ENCODE measurements around the gene PLEKHA1. TPM values are rescaled to one million over a fixed set of nuclear protein-coding genes. Genes with fewer than 3 reads are reported as not detected.

PLEKHA1 gene
- polyA plus RNA-seq, 4 donors, result 15.4 to 64.7 (median 23.7) TPM

DNA sequence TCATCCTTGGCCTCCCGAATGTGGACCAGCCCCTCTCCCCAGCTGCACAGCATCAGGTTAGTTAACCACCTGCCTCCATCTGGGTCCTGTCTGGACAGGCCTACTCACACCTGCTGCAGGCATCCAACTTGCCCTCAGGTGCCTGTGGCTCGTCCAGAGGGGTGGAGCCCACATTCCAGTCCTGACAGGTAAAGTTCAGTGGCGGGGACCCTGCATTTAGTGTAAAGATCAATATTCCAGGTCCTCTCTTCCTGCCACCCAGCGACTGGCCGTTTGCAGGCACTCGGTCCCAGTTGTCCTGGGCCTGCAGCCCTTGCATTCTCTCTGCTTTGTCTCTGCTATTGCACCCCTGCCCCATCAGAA lies 101.8 kb downstream of the PLEKHA1 start:
- H3K27ac ChIP-seq (ENCODE audit: low read depth in 1 of 3, low read length in 2 of 3), result peak overlapping the region in 1 of 3 donors; percentile 18
- H3K4me1 ChIP-seq (ENCODE audit: control insufficient read depth in 3 of 3, insufficient read depth in 2 of 3, low read depth in 1 of 3, low read length in 2 of 3), result peaks cover 0 to 23% (median 3%) of the 10 kb centered on the region in 3 donors
- H3K27me3 ChIP-seq (ENCODE audit: control insufficient read depth in 3 of 3, insufficient read depth in 3 of 3, low read length in 3 of 3), result no peaks in the 10 kb centered on the region
- H3K9me3 ChIP-seq (ENCODE audit: control insufficient read depth in 2 of 2, insufficient read depth in 1 of 2, low read depth in 1 of 2, low read length in 1 of 2), result peaks cover 0 to 2% of the 10 kb centered on the region in 2 donors
- no peak for FAIRE-seq
- H3K36me3 ChIP-seq (ENCODE audit: control insufficient read depth in 3 of 3, insufficient read depth in 2 of 3, low read depth in 1 of 3, low read length in 3 of 3), result peaks cover 0 to 10% (median 0%) of the 10 kb centered on the region in 3 donors
- no peak for DNase-seq
- 70 to 82% (median 78%) methylated on average over 6 of the region's 6 CpGs for WGBS, 3 donors
- H3K4me3 ChIP-seq (ENCODE audit: low read depth in 1 of 3, low read length in 3 of 3), result no peak overlapping the region

DNA sequence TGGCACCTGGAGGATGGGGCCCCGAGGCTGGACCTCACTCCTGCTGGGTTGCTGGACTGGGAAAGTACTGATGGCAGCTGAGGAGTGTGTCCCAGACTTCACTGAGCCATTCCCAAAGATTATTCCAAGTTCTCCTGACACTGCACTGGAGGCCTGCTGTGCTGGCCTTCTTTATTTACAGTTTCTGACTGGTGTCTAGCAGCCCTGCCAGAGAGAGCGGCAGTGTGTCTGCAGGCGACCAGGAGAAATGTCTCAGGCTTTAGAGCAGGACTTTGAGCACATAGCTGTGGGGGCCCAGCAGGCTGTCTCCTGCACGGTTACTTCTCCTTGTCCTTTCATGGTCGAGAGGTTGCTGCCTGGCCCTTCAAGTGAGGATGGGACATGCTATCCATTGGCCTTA lies 102.9 kb downstream of the PLEKHA1 start:
- H3K4me3 ChIP-seq (ENCODE audit: low read depth in 1 of 3, low read length in 3 of 3), result no peak overlapping the region
- no peak for FAIRE-seq
- no peak overlapping the region for H3K27ac ChIP-seq (ENCODE audit: low read depth in 1 of 3, low read length in 2 of 3)
- no peaks in the 10 kb centered on the region for H3K27me3 ChIP-seq (ENCODE audit: control insufficient read depth in 3 of 3, insufficient read depth in 3 of 3, low read length in 3 of 3)
- peaks cover 0 to 8% of the 10 kb centered on the region in 2 donors for H3K9me3 ChIP-seq (ENCODE audit: control insufficient read depth in 2 of 2, insufficient read depth in 1 of 2, low read depth in 1 of 2, low read length in 1 of 2)
- 79 to 87% (median 85%) methylated on average over 5 of the region's 5 CpGs for WGBS, 3 donors
- no peak for DNase-seq
- peaks cover 0 to 23% (median 3%) of the 10 kb centered on the region in 3 donors for H3K4me1 ChIP-seq (ENCODE audit: control insufficient read depth in 3 of 3, insufficient read depth in 2 of 3, low read depth in 1 of 3, low read length in 2 of 3)
- peaks cover 0 to 8% (median 0%) of the 10 kb centered on the region in 3 donors for H3K36me3 ChIP-seq (ENCODE audit: control insufficient read depth in 3 of 3, insufficient read depth in 2 of 3, low read depth in 1 of 3, low read length in 3 of 3)

DNA sequence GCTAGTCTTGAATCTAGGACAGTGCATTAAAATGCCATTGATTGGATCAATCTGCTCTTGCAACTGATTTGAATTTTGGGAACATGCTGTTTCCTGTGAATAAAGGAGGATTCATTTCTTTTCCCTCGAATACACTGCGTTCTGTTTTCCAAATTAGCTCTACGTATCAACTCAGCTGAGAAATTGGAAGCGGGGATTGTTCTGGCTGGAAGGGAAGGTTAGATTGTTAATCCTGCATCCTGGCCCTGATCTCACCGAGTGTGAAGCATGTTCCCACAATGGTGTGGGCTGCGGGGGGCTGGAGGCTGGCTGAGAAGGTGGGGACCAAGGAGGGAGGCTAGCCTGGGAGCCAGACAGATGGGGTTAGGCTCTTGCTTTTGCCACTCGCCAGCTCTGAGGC lies 104.5 kb downstream of the PLEKHA1 start:
- 83 to 95% (median 91%) methylated on average over 7 of the region's 7 CpGs for WGBS, 3 donors
- Histone ChIP-seq H3K27ac (ENCODE audit: low read depth in 1 of 3, low read length in 2 of 3) (no peak overlapping the region), H3K36me3 (ENCODE audit: control insufficient read depth in 3 of 3, insufficient read depth in 2 of 3, low read depth in 1 of 3, low read length in 3 of 3) (peaks cover 0 to 8% (median 0%) of the 10 kb centered on the region in 3 donors), H3K9me3 (ENCODE audit: control insufficient read depth in 2 of 2, insufficient read depth in 1 of 2, low read depth in 1 of 2, low read length in 1 of 2) (peaks cover 0 to 8% of the 10 kb centered on the region in 2 donors), H3K27me3 (ENCODE audit: control insufficient read depth in 3 of 3, insufficient read depth in 3 of 3, low read length in 3 of 3) (no peaks in the 10 kb centered on the region), H3K4me1 (ENCODE audit: control insufficient read depth in 3 of 3, insufficient read depth in 2 of 3, low read depth in 1 of 3, low read length in 2 of 3) (peaks cover 0 to 23% (median 3%) of the 10 kb centered on the region in 3 donors), H3K4me3 (ENCODE audit: low read depth in 1 of 3, low read length in 3 of 3) (no peak overlapping the region)
- FAIRE-seq, result no peak
- DNase-seq, result no peak

DNA sequence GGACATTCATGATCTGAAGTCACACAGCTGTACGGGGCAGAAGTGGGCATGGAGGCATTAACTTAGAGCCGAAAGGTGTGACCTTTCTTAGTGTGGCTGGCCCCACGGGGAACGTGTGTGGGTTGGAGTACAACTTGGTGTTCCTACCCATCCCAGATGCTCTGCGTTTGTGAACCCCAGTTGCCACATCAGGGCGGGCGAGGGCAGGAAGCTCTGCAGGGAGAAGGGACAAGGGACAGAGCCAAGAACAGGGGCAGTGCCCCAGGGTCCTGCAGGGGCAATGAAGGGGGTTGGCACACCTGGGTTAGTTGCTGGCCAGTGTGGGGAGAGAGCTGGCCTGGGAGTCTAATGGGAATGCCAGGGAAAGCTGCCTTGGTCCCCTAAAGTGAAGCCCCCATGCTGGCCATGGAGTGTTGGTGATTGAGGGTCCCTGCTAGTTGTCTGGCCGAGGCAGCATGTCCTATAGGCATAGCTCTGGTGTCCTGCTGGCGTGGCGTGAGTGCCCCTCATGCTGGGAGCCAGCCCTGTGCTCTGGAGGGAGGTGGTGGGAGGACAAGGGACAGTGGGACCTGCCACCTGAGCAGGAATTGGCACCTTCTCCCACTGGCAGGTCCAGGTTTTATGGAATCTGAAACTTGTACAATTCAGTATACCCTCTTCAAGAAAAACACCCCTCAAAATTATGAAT lies 105.8 kb downstream of the PLEKHA1 start:
- Histone ChIP-seq H3K27ac (ENCODE audit: low read depth in 1 of 3, low read length in 2 of 3) (no peak overlapping the region), H3K4me1 (ENCODE audit: control insufficient read depth in 3 of 3, insufficient read depth in 2 of 3, low read depth in 1 of 3, low read length in 2 of 3) (peaks cover 0 to 14% (median 0%) of the 10 kb centered on the region in 3 donors), H3K4me3 (ENCODE audit: low read depth in 1 of 3, low read length in 3 of 3) (no peak overlapping the region), H3K36me3 (ENCODE audit: control insufficient read depth in 3 of 3, insufficient read depth in 2 of 3, low read depth in 1 of 3, low read length in 3 of 3) (peaks cover 0 to 8% (median 0%) of the 10 kb centered on the region in 3 donors), H3K27me3 (ENCODE audit: control insufficient read depth in 3 of 3, insufficient read depth in 3 of 3, low read length in 3 of 3) (no peaks in the 10 kb centered on the region), H3K9me3 (ENCODE audit: control insufficient read depth in 2 of 2, insufficient read depth in 1 of 2, low read depth in 1 of 2, low read length in 1 of 2) (peaks cover 0 to 8% of the 10 kb centered on the region in 2 donors)
- no peak for FAIRE-seq
- DNase-seq, result no peak
- WGBS, 3 donors, result 85 to 91% (median 87%) methylated on average over 10 of the region's 10 CpGs

DNA sequence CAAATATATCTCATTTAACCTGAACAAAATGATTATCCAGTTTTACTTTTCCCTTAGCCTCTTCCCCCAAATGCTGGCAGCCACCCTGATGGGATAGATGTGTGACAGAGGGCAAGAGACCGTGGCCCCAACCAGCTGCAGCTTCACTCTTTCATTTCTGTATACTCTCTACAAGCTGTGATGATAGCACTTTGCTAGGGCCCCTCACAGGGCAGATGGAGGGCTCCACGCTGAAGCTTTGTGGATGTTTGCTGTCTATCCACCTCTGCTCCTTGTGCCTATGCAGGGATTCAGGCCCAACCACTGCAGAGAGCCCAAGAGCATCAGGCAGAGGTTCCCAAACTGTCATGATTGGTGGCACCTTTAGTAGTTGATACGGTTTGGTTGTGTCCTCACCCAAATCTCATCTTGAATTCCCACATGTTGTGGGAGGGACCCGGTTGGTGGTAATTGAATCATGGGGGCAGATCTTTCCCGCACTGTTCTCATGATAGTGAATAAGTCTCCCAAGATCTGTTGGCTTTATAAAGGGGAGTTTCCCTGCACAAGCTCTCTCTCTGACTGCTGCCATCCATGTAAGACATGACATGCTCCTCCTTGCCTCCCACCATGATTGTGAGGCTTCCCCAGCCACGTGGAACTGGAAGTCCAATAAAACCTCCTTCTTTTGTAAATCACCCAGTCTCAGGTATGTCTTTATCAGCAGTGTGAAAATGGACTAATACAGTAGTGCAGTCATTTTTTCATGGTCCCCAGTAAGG lies 107.0 kb downstream of the PLEKHA1 start:
- peaks cover 0 to 2% (median 0%) of the 10 kb centered on the region in 3 donors for H3K4me1 ChIP-seq (ENCODE audit: control insufficient read depth in 3 of 3, insufficient read depth in 2 of 3, low read depth in 1 of 3, low read length in 2 of 3)
- no peak for FAIRE-seq

More for the DNA sequence above, 107.0 kb downstream of the PLEKHA1 start:
- peaks cover 0 to 6% (median 0%) of the 10 kb centered on the region in 3 donors for H3K36me3 ChIP-seq (ENCODE audit: control insufficient read depth in 3 of 3, insufficient read depth in 2 of 3, low read depth in 1 of 3, low read length in 3 of 3)
- DNase-seq, result no peak
- 87 to 90% (median 88%) methylated on average over 6 of the region's 6 CpGs for WGBS, 3 donors
- no peak overlapping the region for H3K27ac ChIP-seq (ENCODE audit: low read depth in 1 of 3, low read length in 2 of 3)
- no peaks in the 10 kb centered on the region for H3K27me3 ChIP-seq (ENCODE audit: control insufficient read depth in 3 of 3, insufficient read depth in 3 of 3, low read length in 3 of 3)
- peaks cover 0 to 8% of the 10 kb centered on the region in 2 donors for H3K9me3 ChIP-seq (ENCODE audit: control insufficient read depth in 2 of 2, insufficient read depth in 1 of 2, low read depth in 1 of 2, low read length in 1 of 2)
- H3K4me3 ChIP-seq (ENCODE audit: low read depth in 1 of 3, low read length in 3 of 3), result no peak overlapping the region

Other genes starting within 250 kb of the PLEKHA1 start
- gene BTBD16, start 103.4 kb upstream of the PLEKHA1 start, polyA plus RNA-seq, result under 1 TPM in 2 of 4 donors, not detected in 2; 0.18 to 0.92 TPM
- under 1 TPM in 1 of 4 donors, not detected in 3; 0.06 TPM for gene ARMS2, start 79.9 kb downstream of the PLEKHA1 start, polyA plus RNA-seq
- gene HTRA1, start 86.8 kb downstream of the PLEKHA1 start, polyA plus RNA-seq, result 10 to 100 TPM in 2 of 4 donors, 1 to 10 TPM in 2; 1.6 to 44.7 (median 15.4) TPM
- gene DMBT1, start 186.0 kb downstream of the PLEKHA1 start, polyA plus RNA-seq, result 1,000 to 10,000 TPM in 1 of 4 donors, 100 to 1,000 TPM in 1, 10 to 100 TPM in 2; 10.5 to 2,003 (median 65.4) TPM

All from small intestine (tissue), 7 donors.